ENCODE measurements around the gene PLCB1.
"Not testable (repeated sequence)": the region's sequence is repeated elsewhere in the genome, so short reads cannot be mapped to it uniquely, and the experiment has no call there.

PLCB1 gene

GRCh38 chr20:8434326-8434876, 302.3 kb downstream of the PLCB1 start:
- H3K9me3 ChIP-seq (ENCODE audit: insufficient read depth, low read length, severe bottlenecking) = no peaks in the 10 kb centered on the region
- TF ChIP-seq, protein P1, sequence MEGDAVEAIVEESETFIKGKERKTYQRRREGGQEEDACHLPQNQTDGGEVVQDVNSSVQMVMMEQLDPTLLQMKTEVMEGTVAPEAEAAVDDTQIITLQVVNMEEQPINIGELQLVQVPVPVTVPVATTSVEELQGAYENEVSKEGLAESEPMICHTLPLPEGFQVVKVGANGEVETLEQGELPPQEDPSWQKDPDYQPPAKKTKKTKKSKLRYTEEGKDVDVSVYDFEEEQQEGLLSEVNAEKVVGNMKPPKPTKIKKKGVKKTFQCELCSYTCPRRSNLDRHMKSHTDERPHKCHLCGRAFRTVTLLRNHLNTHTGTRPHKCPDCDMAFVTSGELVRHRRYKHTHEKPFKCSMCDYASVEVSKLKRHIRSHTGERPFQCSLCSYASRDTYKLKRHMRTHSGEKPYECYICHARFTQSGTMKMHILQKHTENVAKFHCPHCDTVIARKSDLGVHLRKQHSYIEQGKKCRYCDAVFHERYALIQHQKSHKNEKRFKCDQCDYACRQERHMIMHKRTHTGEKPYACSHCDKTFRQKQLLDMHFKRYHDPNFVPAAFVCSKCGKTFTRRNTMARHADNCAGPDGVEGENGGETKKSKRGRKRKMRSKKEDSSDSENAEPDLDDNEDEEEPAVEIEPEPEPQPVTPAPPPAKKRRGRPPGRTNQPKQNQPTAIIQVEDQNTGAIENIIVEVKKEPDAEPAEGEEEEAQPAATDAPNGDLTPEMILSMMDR (IDR thresholded peaks at IDR 0.05; ENCODE audit: borderline replicate concordance, extremely low read depth, low read length, poor library complexity, severe bottlenecking) = no peak
- no peak for TF ChIP-seq EZH2 (IDR thresholded peaks at IDR 0.05; ENCODE audit: borderline replicate concordance, low read depth, low read length, severe bottlenecking)
- no peak overlapping the region for H3K9ac ChIP-seq (ENCODE audit: low read depth, low read length)

DNA sequence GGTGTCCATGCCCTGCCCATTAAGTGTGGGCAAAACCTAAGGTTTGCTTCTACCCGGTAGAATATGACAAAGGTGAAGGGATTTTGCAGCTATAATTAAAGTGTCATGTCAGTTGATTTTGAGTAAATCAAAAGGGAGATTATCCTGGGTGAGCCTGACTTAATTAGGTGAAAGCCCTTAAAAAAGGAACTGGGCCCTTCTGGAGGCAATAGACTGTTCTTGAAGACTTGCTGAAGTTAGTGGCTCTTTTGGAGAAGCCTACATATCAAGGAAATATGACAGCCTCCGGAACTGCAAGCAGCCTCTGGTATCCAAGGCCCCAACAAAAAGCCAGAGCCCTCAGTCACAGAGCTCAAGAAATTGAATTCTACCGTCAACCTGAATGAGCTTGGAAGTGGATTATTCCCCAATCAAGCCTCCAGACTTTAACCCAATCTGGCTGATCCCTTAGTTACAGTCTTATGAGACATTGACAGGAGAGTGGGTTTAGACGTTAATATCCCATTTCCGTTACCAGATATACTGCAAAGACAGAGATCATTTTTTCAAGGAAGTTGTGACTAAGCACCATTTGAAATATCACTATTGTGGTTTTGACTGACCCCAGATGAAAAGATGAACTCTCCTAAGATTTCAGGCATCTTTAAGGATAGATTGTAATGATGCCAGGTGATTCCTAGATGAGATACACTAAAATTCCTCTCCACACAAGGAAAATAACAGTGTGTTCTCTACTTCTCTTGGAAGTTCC, 303.4 kb downstream of the PLCB1 start:
- no peaks in the 10 kb centered on the region for H4K20me1 ChIP-seq (ENCODE audit: insufficient read depth, low read length)
- H3K79me2 ChIP-seq (ENCODE audit: insufficient read depth, low read length) = peaks cover 6% of the 10 kb centered on the region; the same call in 1 of the 2 replicates
- H2AFZ ChIP-seq (ENCODE audit: low read depth, low read length) = no peak overlapping the region
- H3K4me3 ChIP-seq (ENCODE audit: low read depth in 1 of 2, low read length in 2 of 2) = no peak overlapping the region
- no peak overlapping the region for H3K27ac ChIP-seq (ENCODE audit: low read length)
- no peak for TF ChIP-seq EZH2 (IDR thresholded peaks at IDR 0.05; ENCODE audit: borderline replicate concordance, low read depth, low read length, severe bottlenecking)
- TF ChIP-seq, protein P1 (IDR thresholded peaks at IDR 0.05; ENCODE audit: borderline replicate concordance, extremely low read depth, low read length, poor library complexity, severe bottlenecking) = no peak
- H3K27me3 ChIP-seq (ENCODE audit: insufficient read depth, low read length, poor library complexity) = no peaks in the 10 kb centered on the region
- no peak overlapping the region for H3K4me2 ChIP-seq (ENCODE audit: insufficient read depth, low read length)
- no peak overlapping the region for H3K9ac ChIP-seq (ENCODE audit: low read depth, low read length)
- no peaks in the 10 kb centered on the region for H3K4me1 ChIP-seq (ENCODE audit: insufficient read depth, low read length)
- no peaks in the 10 kb centered on the region for H3K9me3 ChIP-seq (ENCODE audit: insufficient read depth, low read length, severe bottlenecking)
- H3K36me3 ChIP-seq (ENCODE audit: insufficient read depth, low read length) = no peaks in the 10 kb centered on the region
- DNase-seq (no peak), ATAC-seq (ENCODE audit: insufficient read depth, low read depth) (no peak)

More at GRCh38 chr20:8434326-8434876, 302.3 kb downstream of the PLCB1 start:
- ATAC-seq (ENCODE audit: insufficient read depth, low read depth) (no peak), DNase-seq (no peak)
- Histone ChIP-seq H3K79me2 (ENCODE audit: insufficient read depth, low read length) (peaks cover 10% of the 10 kb centered on the region), H3K27ac (ENCODE audit: low read length) (no peak overlapping the region), H3K4me1 (ENCODE audit: insufficient read depth, low read length) (no peaks in the 10 kb centered on the region), H3K4me3 (ENCODE audit: low read depth in 1 of 2, low read length in 2 of 2) (no peak overlapping the region), H4K20me1 (ENCODE audit: insufficient read depth, low read length) (no peaks in the 10 kb centered on the region), H2AFZ (ENCODE audit: low read depth, low read length) (no peak overlapping the region), H3K36me3 (ENCODE audit: insufficient read depth, low read length) (no peaks in the 10 kb centered on the region), H3K4me2 (ENCODE audit: insufficient read depth, low read length) (no peak overlapping the region), H3K27me3 (ENCODE audit: insufficient read depth, low read length, poor library complexity) (no peaks in the 10 kb centered on the region)

GRCh38 chr20:8436938-8437337, 304.9 kb downstream of the PLCB1 start:
- not testable (repeated sequence) for H4K20me1 ChIP-seq (ENCODE audit: insufficient read depth, low read length); DNase-seq; H3K27me3 ChIP-seq (ENCODE audit: insufficient read depth, low read length, poor library complexity); H3K4me3 ChIP-seq (ENCODE audit: low read depth in 1 of 2, low read length in 2 of 2); H3K27ac ChIP-seq (ENCODE audit: low read length); H3K4me2 ChIP-seq (ENCODE audit: insufficient read depth, low read length); H3K4me1 ChIP-seq (ENCODE audit: insufficient read depth, low read length); H2AFZ ChIP-seq (ENCODE audit: low read depth, low read length); ATAC-seq (ENCODE audit: insufficient read depth, low read depth); H3K79me2 ChIP-seq (ENCODE audit: insufficient read depth, low read length); H3K9ac ChIP-seq (ENCODE audit: low read depth, low read length); H3K9me3 ChIP-seq (ENCODE audit: insufficient read depth, low read length, severe bottlenecking); H3K36me3 ChIP-seq (ENCODE audit: insufficient read depth, low read length)

DNA sequence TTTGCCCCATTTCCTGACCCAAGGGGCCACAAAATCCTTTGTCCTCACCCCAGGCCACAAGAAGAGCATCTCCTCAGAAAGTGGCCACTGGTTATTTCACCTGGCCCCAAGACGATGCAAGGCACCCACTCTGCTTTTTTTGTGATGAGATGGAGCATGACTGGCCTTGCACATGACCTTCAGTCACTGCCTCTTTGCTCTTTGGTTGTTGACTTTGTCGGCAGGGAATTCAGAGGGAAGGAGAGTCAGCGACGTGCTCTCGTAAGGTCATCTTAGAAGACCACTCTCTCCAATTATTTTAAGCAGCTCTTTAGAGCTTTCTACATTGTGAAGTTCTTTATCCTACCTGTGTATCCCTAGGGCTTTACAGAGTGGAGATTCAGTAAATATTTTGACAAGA, 306.7 kb downstream of the PLCB1 start:
- Histone ChIP-seq H2AFZ (ENCODE audit: low read depth, low read length) (no peak overlapping the region), H3K9me3 (ENCODE audit: insufficient read depth, low read length, severe bottlenecking) (peaks cover 5% of the 10 kb centered on the region), H4K20me1 (ENCODE audit: insufficient read depth, low read length) (no peaks in the 10 kb centered on the region), H3K4me2 (ENCODE audit: insufficient read depth, low read length) (no peak overlapping the region), H3K9ac (ENCODE audit: low read depth, low read length) (no peak overlapping the region), H3K27ac (ENCODE audit: low read length) (no peak overlapping the region), H3K79me2 (ENCODE audit: insufficient read depth, low read length) (peaks cover 11% of the 10 kb centered on the region), H3K27me3 (ENCODE audit: insufficient read depth, low read length, poor library complexity) (no peaks in the 10 kb centered on the region), H3K4me1 (ENCODE audit: insufficient read depth, low read length) (no peaks in the 10 kb centered on the region), H3K4me3 (ENCODE audit: low read depth in 1 of 2, low read length in 2 of 2) (no peak overlapping the region), H3K36me3 (ENCODE audit: insufficient read depth, low read length) (no peaks in the 10 kb centered on the region)
- ATAC-seq (ENCODE audit: insufficient read depth, low read depth) (no peak), DNase-seq (no peak)
- no peak for TF ChIP-seq EZH2 (IDR thresholded peaks at IDR 0.05; ENCODE audit: borderline replicate concordance, low read depth, low read length, severe bottlenecking)
- TF ChIP-seq, protein P1 (IDR thresholded peaks at IDR 0.05; ENCODE audit: borderline replicate concordance, extremely low read depth, low read length, poor library complexity, severe bottlenecking) = no peak
